HCT116 (cell line): Measurements from ENCODE around the gene CEP170B. TPM values are rescaled to one million over a fixed set of nuclear protein-coding genes. Genes with fewer than 3 reads are reported as not detected.

Experiments used
- ATAC-seq: fragments of 200-7000 bp; cut with Tn5 transposase; 2 replicates; pipeline ENCODE4 v1.9.1; 2020; ENCODE audit warnings: mild to moderate bottlenecking, moderate library complexity
- BruUV-seq: library from RNA; stranded (reverse); fragments of 400-500 nt; replicated peaks from 2 replicates; lab custom pipeline; 2021; lab: Mats Ljungman, UMichigan
- CTCF ChIA-PET: fragments of 300-600 bp; sonication (Branson Sonifier 250); formaldehyde crosslinking; loops from one replicate; lab custom pipeline; 2021; ENCODE audit warnings: antibody characterized with exemption; lab: Charles Lee
- POLR2A ChIA-PET: fragments of 300-600, 350-600 bp; sonication (Branson Sonifier 250); formaldehyde crosslinking; loops from one replicate; lab custom pipeline; 2021; ENCODE audit warnings: antibody characterized with exemption; lab: Charles Lee
- RAD21 ChIA-PET, 2 experiments: fragments of 300-600 bp; sonication (Branson Sonifier 250); formaldehyde crosslinking; loops; one replicate each; lab custom pipeline; 2023; ENCODE audit warnings: low total read pairs in 2 of 2; ENCODE audit not compliant: uncharacterized antibody in 2 of 2, unreplicated experiment in 2 of 2, low non-redundant PET in 1 of 2; lab: Charles Lee
- DNase-seq: peaks from one replicate; pipeline ENCODE4 v3.0.0-alpha.2; 2010; ENCODE audit warnings: low read depth, low spot score
- H2AFZ ChIP-seq: fragments of 200-600 bp; shearing (Covaris generic), sonication (generic); 2 replicates; pipeline ENCODE4 v1.6.1; 2017; ENCODE audit warnings: low read depth, mixed run types, mixed read lengths, antibody characterized with exemption, low read length; ENCODE audit not compliant: poor library complexity, severe bottlenecking
- H3K27ac ChIP-seq: 2 replicates; pipeline ENCODE4 v1.5.1; 2012; ENCODE audit warnings: low read depth, low read length
- H3K27me3 ChIP-seq: fragments of 200-600 bp; sonication (generic); 2 replicates; pipeline ENCODE4 v1.6.1; 2016; ENCODE audit warnings: mixed run types, low read length, mixed read lengths; ENCODE audit not compliant: insufficient read depth
- H3K36me3 ChIP-seq, 2 experiments: fragments of 200-500 bp in 1 of 2; fragments of 200-600 bp in 1 of 2; sonication (Bioruptor generic) in 1 of 2; sonication (generic) in 1 of 2; 2 replicates each; pipeline versions ENCODE4 v1.5.1 to v1.6.1; 2014 to 2016; ENCODE audit warnings: low read length in 2 of 2, inconsistent platforms in 1 of 2, mixed read lengths in 1 of 2, mixed run types in 1 of 2; ENCODE audit not compliant: insufficient read depth in 2 of 2, control insufficient read depth in 1 of 2
- H3K4me1 ChIP-seq, 2 experiments: fragments of 200-600 bp in 1 of 2; sonication (generic) in 1 of 2; 2 replicates each; pipeline versions ENCODE4 v1.5.1 to v1.6.1; 2012 to 2017; ENCODE audit warnings: low read length in 2 of 2, inconsistent platforms in 1 of 2, mild to moderate bottlenecking in 1 of 2, mixed read lengths in 1 of 2, mixed run types in 1 of 2, moderate library complexity in 1 of 2; ENCODE audit not compliant: insufficient read depth in 2 of 2, control insufficient read depth in 1 of 2
- H3K4me2 ChIP-seq: fragments of 200-600 bp; sonication (generic); 2 replicates; pipeline ENCODE4 v1.6.1; 2017; ENCODE audit warnings: mixed run types, low read length, mixed read lengths
- H3K4me3 ChIP-seq, 2 experiments: fragments of 200-600 bp in 1 of 2; sonication (generic) in 1 of 2; replicated peaks in 1 of 2; 2 replicates each; pipeline ENCODE4 v1.5.1; 2011 to 2016; ENCODE audit warnings: low read length in 2 of 2, control low read depth in 1 of 2, low read depth in 1 of 2, mild to moderate bottlenecking in 1 of 2, mixed read lengths in 1 of 2, mixed run types in 1 of 2
- H3K79me2 ChIP-seq: fragments of 200-600 bp; sonication (generic); 2 replicates; pipeline ENCODE4 v1.6.1; 2017; ENCODE audit warnings: mild to moderate bottlenecking, mixed run types, low read length, moderate library complexity, mixed read lengths; ENCODE audit not compliant: insufficient read depth
- H3K9ac ChIP-seq: fragments of 200-600 bp; sonication (generic); 2 replicates; pipeline ENCODE4 v1.6.1; 2016; ENCODE audit warnings: low read length, mixed read lengths
- H3K9me2 ChIP-seq: fragments of 200-600 bp; sonication (generic), shearing (Covaris generic); 2 replicates; pipeline ENCODE4 v1.6.1; 2017; ENCODE audit warnings: mixed run types, mild to moderate bottlenecking, moderate library complexity; ENCODE audit not compliant: insufficient read depth
- H3K9me3 ChIP-seq, 2 experiments: fragments of 200-500 bp in 1 of 2; fragments of 200-600 bp in 1 of 2; sonication (Bioruptor generic) in 1 of 2; sonication (generic) in 1 of 2; 2 replicates each; pipeline ENCODE4 v1.6.1; 2014 to 2017; ENCODE audit warnings: low read length in 2 of 2, mixed read lengths in 2 of 2, inconsistent platforms in 1 of 2, low read depth in 1 of 2, mild to moderate bottlenecking in 1 of 2, mixed run types in 1 of 2, moderate library complexity in 1 of 2; ENCODE audit not compliant: control insufficient read depth in 1 of 2, insufficient read depth in 1 of 2
- H4K20me1 ChIP-seq: fragments of 200-600 bp; sonication (generic), shearing (Covaris generic); 2 replicates; pipeline ENCODE4 v1.6.1; 2017; ENCODE audit warnings: mixed run types, mild to moderate bottlenecking, moderate library complexity; ENCODE audit not compliant: insufficient read depth
- CEBPB ChIP-seq: IDR thresholded peaks from 2 replicates; pipeline ENCODE4 v1.6.1; 2012; ENCODE audit warnings: low read depth
- CTCF ChIP-seq, 3 experiments: fragments of 200-600 bp in 1 of 3; sonication (generic) in 1 of 3; IDR thresholded peaks in 2 of 3; conservative IDR thresholded peaks in 1 of 3; 2 replicates each; pipeline ENCODE4 v1.5.1; 2012 to 2017; ENCODE audit warnings: low read depth in 2 of 3, low read length in 2 of 3, antibody characterized with exemption in 1 of 3, borderline replicate concordance in 1 of 3, control low read depth in 1 of 3, mild to moderate bottlenecking in 1 of 3, mixed read lengths in 1 of 3, mixed run types in 1 of 3, moderate library complexity in 1 of 3; ENCODE audit not compliant: insufficient read depth in 1 of 3
- EZH2phosphoT487 ChIP-seq: fragments of 200-600 bp; IDR thresholded peaks from 2 replicates; pipeline ENCODE4 v1.6.1; 2018; ENCODE audit warnings: antibody characterized with exemption, borderline replicate concordance
- FOSL1 ChIP-seq: IDR thresholded peaks from 2 replicates; pipeline ENCODE4 v1.6.1; 2012; ENCODE audit warnings: low read depth
- JUND ChIP-seq: IDR thresholded peaks from 2 replicates; pipeline ENCODE4 v1.6.1; 2012
- POLR2A ChIP-seq: IDR thresholded peaks from 2 replicates; pipeline ENCODE4 v1.7.0; 2011; ENCODE audit warnings: borderline replicate concordance; ENCODE audit not compliant: insufficient read depth, insufficient read length; ENCODE audit errors: extremely low read depth
- POLR2AphosphoS5 ChIP-seq: IDR thresholded peaks from 2 replicates; pipeline ENCODE4 v1.6.1; 2011; ENCODE audit warnings: mild to moderate bottlenecking, low read depth, low read length, moderate library complexity
- RAD21 ChIP-seq: IDR thresholded peaks from 2 replicates; pipeline ENCODE4 v1.6.1; 2012; ENCODE audit warnings: low read depth, mild to moderate bottlenecking
- SIN3A ChIP-seq: IDR thresholded peaks from 2 replicates; pipeline ENCODE4 v1.6.1; 2012; ENCODE audit warnings: low read depth
- YY1 ChIP-seq: IDR thresholded peaks from 2 replicates; pipeline ENCODE4 v1.6.1; 2011; ENCODE audit warnings: low read length, low read depth, moderate library complexity, mild to moderate bottlenecking; ENCODE audit not compliant: insufficient replicate concordance; ENCODE audit errors: extremely low read depth
- intact Hi-C: fragments of 100-400 bp; cut with micrococcal nuclease; formaldehyde crosslinking; loops from 2 replicates; pipeline ENCODE4 v1.10.0; 2022
- total RNA-seq: library from RNA; stranded (reverse); gene quantifications from one replicate; pipeline ENCODE4 v1.2.1, GENCODE V29; 2021; ENCODE audit not compliant: unreplicated experiment
- TF ChIP-seq, protein P1 (sequence below): IDR thresholded peaks from 2 replicates; pipeline ENCODE4 v1.6.1; 2012
- TF ChIP-seq, protein P2 (sequence below): IDR thresholded peaks from 2 replicates; pipeline ENCODE4 v1.6.1; 2011; ENCODE audit warnings: mild to moderate bottlenecking, low read length, moderate library complexity; ENCODE audit not compliant: insufficient replicate concordance; ENCODE audit errors: extremely low read depth

CEP170B gene
- total RNA-seq, 1 experiment from 2014 or later: 45.9 TPM

DNA sequence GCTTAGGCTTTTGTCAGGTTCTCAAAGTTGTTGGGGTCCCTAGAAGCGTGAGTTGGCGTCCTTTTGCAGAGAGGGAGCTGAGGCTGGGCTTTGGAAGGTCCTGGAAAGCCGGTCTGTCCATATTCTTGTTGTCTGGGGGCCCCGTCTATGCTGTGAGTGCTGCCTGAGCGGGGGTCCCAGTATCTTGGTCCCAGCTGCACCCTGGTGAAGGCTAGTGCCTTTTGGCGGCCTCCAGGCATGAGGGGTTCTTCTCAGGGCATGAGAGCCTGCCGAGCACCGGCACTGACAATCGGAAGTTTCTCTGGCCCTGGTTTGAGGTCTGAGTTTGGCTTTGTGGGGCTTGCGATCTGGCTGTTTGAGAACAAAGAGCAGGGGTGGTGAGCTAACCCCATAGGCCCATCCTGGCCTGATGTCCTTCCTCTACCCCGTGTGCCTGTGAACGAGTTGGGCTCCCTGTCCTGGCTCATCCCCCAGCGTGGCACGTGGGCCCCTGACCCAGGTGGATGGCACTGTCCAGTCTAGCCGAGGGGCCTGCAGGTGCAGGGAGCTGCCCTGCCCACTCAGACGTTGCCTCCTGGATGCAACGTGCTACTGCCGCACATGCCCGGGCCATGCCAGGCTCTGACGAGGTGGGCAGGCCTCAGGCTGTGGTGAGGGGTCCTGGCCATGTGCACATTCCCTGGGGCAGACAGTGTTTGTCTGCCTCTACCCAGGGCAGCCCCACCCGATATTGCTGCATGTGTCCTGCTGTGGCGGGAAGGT is 3.9 kb downstream of the CEP170B start:
- Histone ChIP-seq H3K4me3 (no peak overlapping the region), H2AFZ (no peak overlapping the region), H3K4me2 (no peak overlapping the region), H3K9ac (no peak overlapping the region), H3K4me1 (peaks cover 9 to 14% of the 10 kb centered on the region in 2 experiments), H3K27me3 (no peaks in the 10 kb centered on the region), H4K20me1 (no peaks in the 10 kb centered on the region), H3K27ac (peak overlapping the region; percentile 29; the same call in 1 of the 2 replicates), H3K9me2 (no peaks in the 10 kb centered on the region), H3K79me2 (peaks cover 87% of the 10 kb centered on the region), H3K9me3 (no peaks in the 10 kb centered on the region), H3K36me3 (0 out of 4 replicates have a peak, but pooled peaks cover 0 to 21% of the 10 kb centered on the region in 2 experiments)
- intact Hi-C loops: no loop called here
- ATAC-seq (no peak), DNase-seq (no peak)
- no TSS peak for BruUV-seq
- TF ChIP-seq EZH2phosphoT487 (no peak), POLR2AphosphoS5 (no peak), POLR2A (no peak), JUND (no peak), YY1 (no peak), FOSL1 (no peak), CEBPB (no peak), SIN3A (no peak), CTCF (IDR thresholded peaks at IDR 0.05 in 2 of 3, conservative IDR thresholded peaks at IDR 0.05 in 1 of 3; ENCODE audit: borderline replicate concordance in 1 of 3, insufficient read depth in 1 of 3, low read depth in 2 of 3, low read length in 2 of 3) (no peak), RAD21 (no peak)
- TF ChIP-seq, protein P1, sequence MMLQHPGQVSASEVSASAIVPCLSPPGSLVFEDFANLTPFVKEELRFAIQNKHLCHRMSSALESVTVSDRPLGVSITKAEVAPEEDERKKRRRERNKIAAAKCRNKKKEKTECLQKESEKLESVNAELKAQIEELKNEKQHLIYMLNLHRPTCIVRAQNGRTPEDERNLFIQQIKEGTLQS: no peak
- TF ChIP-seq, protein P2, sequence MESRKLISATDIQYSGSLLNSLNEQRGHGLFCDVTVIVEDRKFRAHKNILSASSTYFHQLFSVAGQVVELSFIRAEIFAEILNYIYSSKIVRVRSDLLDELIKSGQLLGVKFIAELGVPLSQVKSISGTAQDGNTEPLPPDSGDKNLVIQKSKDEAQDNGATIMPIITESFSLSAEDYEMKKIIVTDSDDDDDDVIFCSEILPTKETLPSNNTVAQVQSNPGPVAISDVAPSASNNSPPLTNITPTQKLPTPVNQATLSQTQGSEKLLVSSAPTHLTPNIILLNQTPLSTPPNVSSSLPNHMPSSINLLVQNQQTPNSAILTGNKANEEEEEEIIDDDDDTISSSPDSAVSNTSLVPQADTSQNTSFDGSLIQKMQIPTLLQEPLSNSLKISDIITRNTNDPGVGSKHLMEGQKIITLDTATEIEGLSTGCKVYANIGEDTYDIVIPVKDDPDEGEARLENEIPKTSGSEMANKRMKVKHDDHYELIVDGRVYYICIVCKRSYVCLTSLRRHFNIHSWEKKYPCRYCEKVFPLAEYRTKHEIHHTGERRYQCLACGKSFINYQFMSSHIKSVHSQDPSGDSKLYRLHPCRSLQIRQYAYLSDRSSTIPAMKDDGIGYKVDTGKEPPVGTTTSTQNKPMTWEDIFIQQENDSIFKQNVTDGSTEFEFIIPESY: no peak
- ChIA-PET RAD21 (interaction anchor here in 1 of 2 experiments (1.5 kb wide), 1 partner anchor 100 kb away, joined by 4 read pairs; no protein-coding TSS in a partner anchor), POLR2A (no interaction called here), CTCF (no interaction called here)
